ENCODE results near the gene TMEM156.

TMEM156 gene

DNA sequence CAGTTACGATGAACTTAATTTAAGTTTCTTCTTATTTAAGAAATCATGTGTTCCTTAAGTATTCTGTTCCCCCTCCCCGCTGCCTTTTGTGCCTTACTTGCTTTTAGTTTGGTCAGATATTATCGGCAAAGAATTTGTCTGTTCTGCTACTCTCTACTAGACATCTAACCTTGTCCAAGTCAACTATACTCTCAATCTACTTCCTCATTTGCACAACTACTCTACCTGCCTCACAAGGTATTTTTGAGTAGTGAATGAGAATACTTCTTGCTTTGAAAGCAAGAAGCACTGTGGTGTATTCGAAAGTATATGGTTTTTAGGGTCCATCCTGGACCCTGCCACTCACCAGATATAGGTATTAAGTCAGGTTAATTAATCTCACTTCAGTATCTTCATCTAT lies 21.8 kb upstream of the TMEM156 start:
- no peak overlapping the region for H3K4me3 ChIP-seq (ENCODE audit: control insufficient read depth, low read depth, low read length)
- no peak for DNase-seq (ENCODE audit: low read depth)
- TF ChIP-seq, protein P1, sequence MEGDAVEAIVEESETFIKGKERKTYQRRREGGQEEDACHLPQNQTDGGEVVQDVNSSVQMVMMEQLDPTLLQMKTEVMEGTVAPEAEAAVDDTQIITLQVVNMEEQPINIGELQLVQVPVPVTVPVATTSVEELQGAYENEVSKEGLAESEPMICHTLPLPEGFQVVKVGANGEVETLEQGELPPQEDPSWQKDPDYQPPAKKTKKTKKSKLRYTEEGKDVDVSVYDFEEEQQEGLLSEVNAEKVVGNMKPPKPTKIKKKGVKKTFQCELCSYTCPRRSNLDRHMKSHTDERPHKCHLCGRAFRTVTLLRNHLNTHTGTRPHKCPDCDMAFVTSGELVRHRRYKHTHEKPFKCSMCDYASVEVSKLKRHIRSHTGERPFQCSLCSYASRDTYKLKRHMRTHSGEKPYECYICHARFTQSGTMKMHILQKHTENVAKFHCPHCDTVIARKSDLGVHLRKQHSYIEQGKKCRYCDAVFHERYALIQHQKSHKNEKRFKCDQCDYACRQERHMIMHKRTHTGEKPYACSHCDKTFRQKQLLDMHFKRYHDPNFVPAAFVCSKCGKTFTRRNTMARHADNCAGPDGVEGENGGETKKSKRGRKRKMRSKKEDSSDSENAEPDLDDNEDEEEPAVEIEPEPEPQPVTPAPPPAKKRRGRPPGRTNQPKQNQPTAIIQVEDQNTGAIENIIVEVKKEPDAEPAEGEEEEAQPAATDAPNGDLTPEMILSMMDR (IDR thresholded peaks at IDR 0.05; ENCODE audit: control insufficient read depth, insufficient read depth, low read depth, low read length, missing control alignments): no peak

DNA sequence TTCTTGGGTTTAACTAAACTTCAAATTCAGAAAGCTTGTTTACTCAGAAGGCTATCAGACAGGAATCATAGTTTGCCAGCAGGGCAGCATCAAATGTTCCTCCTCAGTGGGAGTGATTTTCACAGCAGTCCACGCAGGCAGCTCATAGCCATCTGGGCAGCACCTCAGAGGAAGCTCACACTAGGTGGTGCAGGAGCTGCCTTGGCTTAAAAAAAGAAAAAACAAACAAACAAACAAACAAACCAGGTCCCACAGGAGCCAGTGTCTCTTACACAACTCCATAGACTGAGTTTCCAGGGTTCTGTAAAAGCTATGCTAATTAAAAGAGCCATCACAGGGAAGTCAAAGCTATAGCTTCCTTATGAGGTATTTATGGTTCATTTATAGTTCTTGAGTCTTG lies 19.3 kb upstream of the TMEM156 start:
- H3K4me3 ChIP-seq (ENCODE audit: control insufficient read depth, low read depth, low read length): no peak overlapping the region
- DNase-seq (ENCODE audit: low read depth): no peak
- TF ChIP-seq, protein P1 (IDR thresholded peaks at IDR 0.05; ENCODE audit: control insufficient read depth, insufficient read depth, low read depth, low read length, missing control alignments): no peak

DNA sequence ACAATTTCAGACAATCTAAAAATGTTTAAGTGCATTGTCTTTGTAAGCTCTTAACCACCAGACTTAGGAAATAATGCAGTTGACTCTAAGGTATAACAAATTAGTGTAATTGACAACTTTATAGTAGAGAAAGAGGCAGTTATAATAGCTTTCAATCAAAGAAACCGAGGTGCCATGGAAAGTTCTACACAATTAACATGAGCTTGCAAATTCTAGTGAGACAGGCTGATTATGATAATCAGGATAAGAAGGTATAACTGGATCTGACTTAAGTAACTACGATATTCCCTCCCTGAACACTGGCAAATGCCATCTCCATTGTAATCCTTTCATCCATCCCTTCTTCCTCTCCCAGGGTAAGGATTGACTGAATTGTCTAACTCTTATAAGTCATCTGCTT lies 18.4 kb upstream of the TMEM156 start:
- no peak for DNase-seq (ENCODE audit: low read depth)
- TF ChIP-seq, protein P1 (IDR thresholded peaks at IDR 0.05; ENCODE audit: control insufficient read depth, insufficient read depth, low read depth, low read length, missing control alignments): no peak
- H3K4me3 ChIP-seq (ENCODE audit: control insufficient read depth, low read depth, low read length): no peak overlapping the region

DNA sequence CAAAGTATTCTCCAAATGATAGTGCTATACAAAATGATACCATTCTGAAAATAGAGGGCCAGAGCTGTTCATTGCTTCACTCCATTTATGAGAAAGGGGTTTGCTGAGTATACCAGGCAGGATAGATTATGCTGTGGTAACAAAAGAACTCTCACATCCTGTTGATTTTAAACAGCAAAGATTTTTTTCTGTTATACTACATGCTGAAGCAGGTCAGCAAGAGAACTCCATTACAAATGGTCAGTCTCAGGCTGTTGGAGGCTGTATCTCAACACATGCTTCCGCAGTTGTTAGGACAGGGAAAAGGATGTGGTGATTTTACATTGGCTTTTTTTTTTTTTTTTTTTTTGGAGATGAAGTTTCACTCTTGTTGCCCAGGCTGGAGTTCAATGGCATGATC lies 16.1 kb upstream of the TMEM156 start:
- no peak overlapping the region for H3K4me3 ChIP-seq (ENCODE audit: control insufficient read depth, low read depth, low read length)
- DNase-seq (ENCODE audit: low read depth): no peak
- TF ChIP-seq, protein P1 (IDR thresholded peaks at IDR 0.05; ENCODE audit: control insufficient read depth, insufficient read depth, low read depth, low read length, missing control alignments): no peak

DNA sequence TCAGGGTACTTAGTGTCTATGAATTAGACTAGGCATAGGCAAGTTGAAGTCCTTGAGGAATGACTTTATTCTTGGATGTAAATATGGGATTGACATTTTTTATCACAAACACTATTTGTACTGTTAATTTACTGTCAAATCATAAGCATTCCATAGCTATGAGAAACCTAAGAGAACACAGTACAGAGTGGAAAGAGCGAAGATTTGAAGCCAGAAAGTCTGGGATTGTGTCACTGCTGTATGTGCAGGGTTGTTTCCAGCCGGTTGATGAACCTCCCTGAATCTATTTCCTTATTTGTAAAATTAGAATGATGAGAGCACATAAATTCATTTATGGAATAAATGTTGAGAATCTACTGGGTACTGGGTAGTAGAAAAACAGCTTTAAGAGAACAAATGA lies 15.5 kb upstream of the TMEM156 start:
- no peak overlapping the region for H3K4me3 ChIP-seq (ENCODE audit: control insufficient read depth, low read depth, low read length)
- TF ChIP-seq, protein P1 (IDR thresholded peaks at IDR 0.05; ENCODE audit: control insufficient read depth, insufficient read depth, low read depth, low read length, missing control alignments): no peak
- DNase-seq (ENCODE audit: low read depth): no peak

DNA sequence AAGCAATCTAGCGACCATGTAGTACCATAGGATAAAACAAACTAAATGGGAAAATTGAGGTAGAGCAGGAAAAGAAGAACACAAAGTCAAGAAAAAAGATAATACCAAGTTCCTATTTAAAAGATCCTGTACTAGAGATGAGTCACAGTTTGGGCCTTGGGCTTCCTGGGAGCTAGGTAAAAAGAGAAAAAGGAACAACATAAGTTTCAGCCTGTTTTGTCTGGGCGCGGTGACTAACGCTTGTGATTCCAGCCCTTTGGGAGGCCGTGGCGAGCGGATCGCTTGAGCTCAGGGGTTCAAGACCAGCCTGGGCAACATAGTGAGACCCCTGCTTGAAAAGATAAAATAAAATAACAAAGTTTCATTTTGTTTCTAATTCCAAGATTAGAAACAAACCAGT lies 14.0 kb upstream of the TMEM156 start:
- TF ChIP-seq, protein P1 (IDR thresholded peaks at IDR 0.05; ENCODE audit: control insufficient read depth, insufficient read depth, low read depth, low read length, missing control alignments): no peak
- DNase-seq (ENCODE audit: low read depth): no peak
- peak overlapping the region; percentile 60 for H3K4me3 ChIP-seq (ENCODE audit: control insufficient read depth, low read depth, low read length)

DNA sequence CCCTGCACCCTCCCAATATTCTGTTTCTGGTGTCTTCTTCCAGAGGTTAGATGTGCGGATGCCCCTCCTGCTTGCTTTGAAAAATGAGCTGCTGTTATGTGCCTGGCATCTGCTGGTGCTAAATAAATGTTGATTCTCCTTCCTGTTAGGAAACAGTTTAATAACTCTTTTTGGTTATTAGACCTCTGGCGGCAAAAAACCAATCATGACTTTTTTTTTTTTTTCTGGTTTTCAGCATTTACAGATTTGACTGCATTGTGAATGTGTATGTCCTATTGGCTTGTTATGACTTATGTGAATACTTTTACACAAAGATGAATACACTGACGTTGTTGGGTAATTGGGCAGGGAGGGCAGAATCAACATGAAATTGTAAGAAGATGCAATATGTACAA lies 13.6 kb upstream of the TMEM156 start:
- no peak for DNase-seq (ENCODE audit: low read depth)
- TF ChIP-seq, protein P1 (IDR thresholded peaks at IDR 0.05; ENCODE audit: control insufficient read depth, insufficient read depth, low read depth, low read length, missing control alignments): no peak
- H3K4me3 ChIP-seq (ENCODE audit: control insufficient read depth, low read depth, low read length): peak overlapping the region; percentile 60
